NCI-H187 treated with DMSO at 0.1 percent for 48 hours (cell line): ENCODE measurements around the gene PAPPA.

ENCODE experiments used
- DNase-seq: peaks from one replicate; lab custom pipeline; 2025; lab: John Stamatoyannopoulos, UW

The PAPPA gene

DNA sequence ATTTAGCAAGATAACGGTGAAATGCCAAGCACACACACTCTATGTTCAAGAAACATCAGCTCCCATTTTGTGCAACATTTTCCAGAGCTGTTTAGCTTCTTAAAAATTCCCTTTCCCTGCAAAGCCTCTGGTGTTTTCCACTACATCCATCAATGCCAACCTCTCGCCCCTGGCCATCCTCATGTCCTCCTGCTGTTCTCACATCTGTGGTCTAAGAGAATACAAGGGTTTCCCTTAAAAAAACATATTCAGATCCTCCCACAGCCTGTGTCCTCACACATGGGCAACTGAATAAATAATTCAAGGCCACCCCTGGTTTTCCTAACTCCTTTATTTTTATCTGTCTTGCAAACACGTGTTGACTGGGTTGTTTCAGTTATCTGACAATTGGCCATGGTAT lies 70.3 kb downstream of the PAPPA start:
- no peak for DNase-seq

DNA sequence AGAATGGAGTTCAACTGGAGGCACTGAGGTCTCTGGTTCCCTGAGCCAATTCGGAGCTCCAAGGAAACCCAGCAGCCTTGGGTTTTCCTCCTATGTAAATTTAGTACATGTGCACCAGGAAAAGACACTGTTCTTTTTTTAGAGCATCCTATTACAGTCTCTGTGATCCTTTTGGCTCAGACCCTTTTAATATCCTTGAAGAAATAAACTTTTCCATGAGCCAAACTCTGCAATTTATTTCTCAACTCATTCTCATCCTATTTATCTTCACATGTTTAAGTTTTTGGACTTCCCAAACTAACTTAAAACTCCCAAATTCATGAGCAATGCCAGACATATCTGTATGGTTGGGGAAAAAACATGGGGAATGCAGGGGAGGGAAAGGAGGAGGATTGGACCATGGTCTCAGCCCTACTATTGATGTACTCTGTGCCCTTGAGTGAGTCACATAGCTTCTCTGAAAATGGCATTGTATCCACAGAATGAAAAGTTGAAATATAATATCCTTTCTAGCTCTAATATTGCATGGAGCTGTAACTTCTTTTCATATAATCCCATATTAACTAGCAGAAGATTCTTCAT lies 76.6 kb downstream of the PAPPA start:
- DNase-seq = no peak

GRCh38 chr9:116232424-116233159 lies 79.0 kb downstream of the PAPPA start:
- no peak for DNase-seq

GRCh38 chr9:116233160-116233530 lies 79.6 kb downstream of the PAPPA start:
- no peak for DNase-seq

DNA sequence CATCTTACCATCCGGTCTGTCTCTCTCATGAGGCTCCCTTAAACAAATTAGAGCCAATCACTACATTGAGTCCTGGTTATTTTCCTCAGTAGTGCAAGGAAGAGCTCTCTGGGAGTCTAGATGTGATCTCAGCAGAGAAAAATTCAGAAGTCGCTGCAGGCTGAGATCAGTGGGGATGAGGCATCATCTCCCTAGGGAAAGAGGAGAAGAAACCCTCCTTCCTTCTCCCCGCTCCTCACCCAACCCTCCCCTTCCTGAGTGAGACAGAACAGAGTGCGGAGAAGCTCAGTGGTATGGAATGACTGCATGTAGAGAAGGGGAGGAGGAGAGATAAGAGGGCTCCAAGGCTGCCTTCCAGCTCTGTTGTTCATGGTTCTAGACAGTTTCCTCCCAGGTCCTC lies 80.5 kb downstream of the PAPPA start:
- DNase-seq = no peak

DNA sequence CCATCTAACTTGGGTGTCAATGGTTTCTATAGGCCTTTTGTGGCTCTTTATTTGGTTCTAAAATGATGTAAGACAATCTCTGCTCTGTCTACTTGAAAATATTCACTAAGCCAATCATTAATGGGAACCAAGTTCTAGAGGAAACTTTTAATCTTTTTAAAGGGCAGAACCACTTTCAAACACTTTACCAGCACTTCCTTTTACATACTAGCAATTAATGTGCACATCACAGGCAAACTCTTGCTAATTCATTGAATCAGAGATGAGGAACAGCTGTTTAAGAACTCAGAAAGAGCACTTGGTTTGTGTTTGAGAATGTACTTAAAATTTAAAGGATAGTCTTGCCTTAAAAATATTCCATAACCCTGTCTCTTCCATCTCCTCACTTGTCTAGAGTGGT lies 83.4 kb downstream of the PAPPA start:
- DNase-seq = no peak

DNA sequence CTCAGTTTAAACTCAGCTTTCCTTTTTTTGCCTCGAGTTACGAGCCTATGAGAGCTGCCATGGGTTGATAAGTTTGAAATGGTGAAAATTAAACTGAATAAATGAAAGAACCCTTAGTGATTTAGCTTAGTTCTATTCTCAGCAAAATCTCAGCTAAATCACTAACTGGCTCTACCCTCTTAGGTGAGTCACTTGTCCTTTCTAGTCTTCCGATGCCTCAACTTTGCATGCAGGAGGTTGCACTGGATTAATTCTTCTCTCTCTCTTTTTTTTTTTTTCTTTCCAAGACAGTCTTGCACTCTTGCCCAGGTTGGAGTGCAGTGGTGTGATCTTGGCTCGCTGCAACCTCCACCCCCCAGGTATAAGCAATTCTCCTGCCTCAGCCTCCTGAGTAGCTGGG lies 83.9 kb downstream of the PAPPA start:
- DNase-seq = no peak

GRCh38 chr9:116238225-116238624 lies 84.6 kb downstream of the PAPPA start:
- no peak for DNase-seq

DNA sequence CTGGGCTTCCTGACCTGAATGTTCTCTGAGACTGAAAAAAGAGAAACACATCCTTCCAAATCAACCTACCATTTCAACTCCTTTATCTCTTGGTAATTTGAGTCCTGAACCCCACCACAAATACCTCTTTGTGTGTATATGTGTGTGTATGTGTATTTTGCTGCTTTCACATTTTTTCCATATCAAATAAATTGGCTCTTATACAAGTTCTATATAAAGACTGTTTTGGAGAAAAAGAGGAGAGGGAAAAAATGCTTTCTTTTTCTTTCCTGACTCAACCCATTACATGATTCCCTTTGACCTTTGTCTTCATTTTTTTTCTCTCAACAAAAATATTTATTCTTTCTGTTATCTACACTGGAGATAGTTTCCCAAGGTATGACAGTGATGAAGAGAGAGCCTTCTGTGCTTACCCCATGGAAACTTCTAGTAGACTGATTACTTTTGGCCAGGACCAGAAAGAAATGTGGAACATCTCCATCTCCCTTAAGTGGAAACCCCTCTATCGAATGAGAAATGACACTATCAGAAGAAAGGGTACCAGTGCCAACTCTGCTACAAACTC lies 85.3 kb downstream of the PAPPA start:
- DNase-seq = no peak

DNA sequence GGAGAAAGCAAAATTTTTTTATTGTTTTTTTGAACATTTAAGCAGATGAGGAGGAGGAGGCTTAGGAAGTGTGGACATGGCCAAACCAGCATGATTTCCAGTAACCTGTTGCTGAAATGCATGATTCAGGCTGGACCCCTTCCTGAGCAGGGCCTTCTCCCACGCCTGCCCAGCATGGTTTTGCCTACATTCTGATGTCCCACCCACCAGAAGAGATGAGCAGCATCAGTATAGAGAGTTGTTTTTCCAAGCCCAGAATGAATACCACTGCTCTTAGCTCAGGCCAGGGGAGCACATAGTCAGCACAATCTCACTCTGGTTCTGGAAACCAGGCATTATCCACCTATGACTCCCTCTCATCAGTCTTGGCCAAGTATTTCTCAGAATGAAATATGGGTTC lies 90.1 kb downstream of the PAPPA start:
- DNase-seq = no peak

DNA sequence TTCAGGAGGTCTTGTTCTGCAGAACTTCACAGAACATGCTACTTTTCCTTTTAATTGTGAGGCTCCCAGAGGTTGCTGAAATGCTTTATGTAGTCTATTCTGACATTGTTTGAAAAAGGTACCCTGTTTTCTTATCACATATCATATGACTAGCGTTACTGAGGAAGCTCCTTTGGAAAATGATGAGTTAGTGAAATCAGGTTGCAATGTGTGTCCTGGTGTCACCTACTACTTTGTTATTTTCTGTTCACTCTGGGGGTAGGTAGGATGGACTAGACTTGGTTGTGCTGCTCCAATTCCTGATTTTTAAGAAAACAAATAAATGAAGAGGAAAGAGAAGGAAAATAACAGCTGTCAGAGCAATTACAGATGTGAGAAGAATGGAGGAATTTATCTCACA lies 93.7 kb downstream of the PAPPA start:
- DNase-seq = no peak

- DNase-seq = no peak
Measured at GRCh38 chr9:116247791-116248374, 94.3 kb downstream of the PAPPA start.

DNA sequence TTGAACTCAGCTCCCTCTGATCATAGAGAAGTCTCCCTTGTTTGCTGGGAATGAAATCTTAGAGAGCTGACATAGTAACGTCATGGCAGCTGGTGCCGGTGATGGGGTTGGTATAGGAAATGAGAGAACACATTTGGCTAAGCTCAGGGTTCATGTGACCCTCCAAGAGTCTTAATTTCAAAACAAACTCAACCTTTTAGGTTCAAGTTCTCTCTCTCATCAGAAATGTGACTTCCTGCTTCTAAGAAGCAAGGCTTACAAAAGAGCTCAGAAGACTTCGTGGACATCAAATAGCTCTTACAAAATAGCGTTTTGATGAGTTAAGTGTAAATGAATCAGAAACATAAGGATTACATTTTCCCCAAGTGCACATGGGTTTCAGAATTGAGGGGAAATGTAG lies 97.3 kb downstream of the PAPPA start:
- no peak for DNase-seq

- DNase-seq = no peak
Measured at GRCh38 chr9:116251366-116251765, 97.8 kb downstream of the PAPPA start.

DNA sequence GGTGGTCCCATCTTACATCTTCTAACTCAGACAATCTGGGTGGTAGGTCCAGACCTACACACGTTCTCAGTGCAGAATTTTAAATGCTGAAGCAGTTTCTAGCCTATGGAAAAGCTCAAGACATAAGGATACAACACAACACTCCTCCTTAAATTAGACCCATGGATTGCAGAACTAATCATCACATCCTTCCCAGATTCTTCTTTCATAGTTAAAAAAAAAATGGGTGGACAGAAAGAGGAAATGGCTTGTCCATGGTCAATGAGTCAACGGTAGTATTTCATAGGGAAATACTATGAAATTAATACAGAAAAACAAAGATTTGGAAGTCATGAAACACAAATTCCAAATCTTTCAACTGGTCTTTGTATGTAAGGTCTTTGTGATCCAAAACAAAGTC lies 106.9 kb downstream of the PAPPA start:
- no peak for DNase-seq

DNA sequence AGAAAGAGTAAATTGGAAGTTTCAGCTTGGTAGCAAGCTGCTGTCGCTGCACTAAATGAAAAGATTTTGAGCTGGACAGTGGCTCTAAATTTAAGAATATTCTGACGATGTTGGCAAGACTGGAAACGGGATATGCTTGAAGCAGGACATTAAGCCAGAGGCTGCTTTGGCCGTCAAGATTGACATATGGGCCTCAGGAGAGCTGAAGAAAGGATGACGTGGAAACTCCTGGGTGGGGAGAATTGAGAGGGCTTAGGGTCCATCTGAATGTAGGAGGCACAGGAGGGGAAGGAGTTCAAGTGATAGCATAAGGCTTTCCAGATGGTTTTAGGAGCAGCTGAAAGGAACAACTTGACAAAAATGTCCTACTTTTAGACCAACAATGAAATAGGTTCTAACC lies 108.9 kb downstream of the PAPPA start:
- no peak for DNase-seq

- DNase-seq = no peak
Measured at GRCh38 chr9:116264361-116264760, 110.8 kb downstream of the PAPPA start.

- DNase-seq = no peak
Measured at GRCh38 chr9:116267021-116267420, 113.4 kb downstream of the PAPPA start.

- DNase-seq = no peak
Measured at GRCh38 chr9:116269250-116269649, 115.7 kb downstream of the PAPPA start.

GRCh38 chr9:116270546-116270945 lies 117.0 kb downstream of the PAPPA start:
- DNase-seq = no peak

GRCh38 chr9:116271340-116271739 lies 117.7 kb downstream of the PAPPA start:
- no peak for DNase-seq

DNA sequence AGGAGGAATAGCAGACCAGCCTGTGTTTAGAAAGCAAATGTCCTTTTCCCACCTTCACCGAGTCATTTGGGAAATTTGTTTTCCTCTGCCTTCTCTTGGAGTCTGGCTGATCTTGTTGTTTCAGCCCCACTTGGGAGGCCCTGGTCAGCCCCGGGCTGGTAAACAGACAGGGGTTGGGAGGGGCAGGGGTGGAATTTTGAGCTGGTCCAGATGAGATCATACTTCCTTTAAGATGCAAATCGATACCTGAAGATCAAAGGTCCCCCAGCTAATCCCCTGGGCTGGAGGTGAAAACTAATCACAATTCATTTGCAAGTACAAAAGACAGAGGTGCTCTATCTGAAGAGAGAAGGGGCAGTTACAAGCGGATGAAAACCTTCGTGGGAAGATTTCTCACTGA lies 118.4 kb downstream of the PAPPA start:
- DNase-seq = no peak

DNA sequence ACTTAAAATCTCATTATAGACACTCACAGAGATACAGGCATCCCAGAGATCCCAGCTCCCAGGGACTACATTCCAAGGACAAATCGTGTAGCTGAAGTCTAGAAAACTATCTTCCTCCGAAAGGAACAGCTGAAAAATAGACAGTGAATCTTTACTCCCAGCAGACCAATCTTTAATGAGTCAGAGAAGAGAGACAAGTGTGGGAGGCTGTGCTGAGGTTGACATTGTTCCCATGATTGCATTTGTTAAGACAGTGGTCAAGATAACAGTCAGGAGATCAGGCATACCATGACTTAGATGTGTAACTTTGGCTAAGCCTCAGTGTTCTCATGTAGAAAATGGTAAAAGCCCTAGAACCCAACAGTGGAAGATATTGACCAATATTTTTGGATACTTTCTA lies 120.7 kb downstream of the PAPPA start:
- no peak for DNase-seq
